Pulmonary artery endothelial cell (primary cell): ENCODE data around the gene ATP6V1C2. TPM values are rescaled to one million over a fixed set of nuclear protein-coding genes. Genes with fewer than 3 reads are reported as not detected.

Source experiments
- DNase-seq: peaks from one replicate; pipeline ENCODE4 v3.0.0-alpha.2; 2011; ENCODE audit warnings: low read depth, low spot score
- total RNA-seq: library from RNA; depleted of rRNA; stranded (reverse); fragments of >200 nt; gene quantifications from 2 replicates; pipeline ENCODE4 v1.2.3, GENCODE V29; 2014

The ATP6V1C2 gene
- total RNA-seq, 1 donor from 2014 or later = not detected

DNA sequence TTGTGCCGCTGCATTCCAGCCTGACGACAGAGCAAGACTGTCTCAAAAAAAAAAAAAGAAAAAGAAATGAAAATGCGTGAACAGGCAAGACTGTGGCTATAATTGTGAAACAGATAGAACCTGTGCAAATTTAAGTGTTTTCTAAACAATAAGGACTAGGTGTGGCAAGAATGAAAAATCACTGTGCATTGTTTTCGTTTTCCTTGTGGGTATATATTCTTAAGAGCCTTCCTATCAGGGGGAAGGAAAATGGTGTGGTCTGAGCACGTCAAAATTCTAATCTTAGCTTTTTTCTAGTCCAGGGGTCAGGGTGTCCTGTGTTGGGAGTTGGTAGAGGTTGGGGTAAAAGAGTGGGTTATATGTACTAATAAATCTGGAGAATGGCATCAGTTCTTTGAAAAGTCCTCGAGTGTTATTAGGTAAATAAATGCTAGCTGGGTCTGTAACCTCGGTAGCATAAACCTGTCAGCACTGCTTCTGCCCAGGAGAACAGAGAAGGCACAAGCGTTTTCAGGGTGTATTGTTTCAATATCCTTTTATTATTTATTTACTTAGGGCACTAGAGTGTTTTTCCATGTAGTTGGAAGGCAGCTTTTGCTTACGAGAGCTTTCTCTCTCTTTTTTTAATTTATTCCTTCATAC lies 11.6 kb downstream of the ATP6V1C2 start:
- no peak for DNase-seq

DNA sequence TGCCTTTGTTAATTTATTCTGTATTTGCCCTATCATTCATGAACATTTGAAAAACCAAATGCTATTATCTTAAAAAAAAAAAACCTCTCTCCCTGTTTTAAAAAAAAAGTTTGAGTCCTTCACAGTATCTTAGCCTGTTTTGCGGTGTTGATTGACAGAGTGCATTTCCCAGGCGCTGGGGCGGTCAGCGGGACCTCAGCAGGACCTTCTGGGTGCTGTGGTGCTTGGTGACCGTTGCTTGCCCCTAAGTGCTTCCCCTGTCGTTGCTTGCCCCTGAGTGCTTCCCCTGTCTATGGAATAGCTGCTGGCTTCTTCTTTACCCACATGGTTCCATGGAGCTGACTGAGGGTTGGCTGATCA lies 12.1 kb downstream of the ATP6V1C2 start:
- no peak for DNase-seq

DNA sequence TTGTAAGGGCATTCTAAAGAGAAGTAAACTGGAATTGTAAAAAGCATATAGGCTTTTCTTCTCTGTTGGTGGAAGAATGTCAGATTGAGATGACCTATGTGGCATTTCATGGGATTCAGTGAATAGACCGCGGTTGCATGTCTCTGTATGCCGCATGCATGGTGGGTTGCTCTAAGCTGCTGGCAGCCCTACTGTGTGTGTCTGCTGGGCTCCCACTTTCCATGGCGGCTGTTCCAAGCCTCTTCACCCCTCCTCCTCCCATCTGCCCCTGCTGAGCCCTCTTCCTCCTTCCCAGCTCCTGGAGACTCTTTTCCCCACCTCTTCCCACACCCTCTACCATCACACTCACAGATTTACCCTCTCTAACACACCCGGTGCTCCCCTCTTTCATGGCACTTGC lies 12.6 kb downstream of the ATP6V1C2 start:
- no peak for DNase-seq

DNA sequence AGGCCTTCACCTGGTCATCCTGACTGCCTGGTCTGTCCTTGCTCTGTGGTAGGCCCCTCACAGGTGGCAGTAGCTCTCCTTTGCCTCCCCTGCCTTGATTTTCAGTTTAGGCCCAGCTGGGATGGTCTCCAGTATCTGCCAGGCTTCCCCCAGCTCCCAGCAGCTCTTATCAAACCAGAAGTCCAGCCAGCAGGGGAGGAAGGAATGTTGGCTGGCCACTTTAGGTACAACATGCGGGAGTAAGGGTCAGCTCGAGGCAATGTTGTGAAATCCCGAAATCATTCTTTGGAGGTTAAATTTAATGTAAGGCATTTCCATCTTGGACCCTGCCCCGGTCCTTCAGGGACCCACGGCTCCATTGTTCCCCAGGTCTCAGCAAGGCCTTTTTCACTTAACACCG lies 16.8 kb downstream of the ATP6V1C2 start:
- no peak for DNase-seq

DNA sequence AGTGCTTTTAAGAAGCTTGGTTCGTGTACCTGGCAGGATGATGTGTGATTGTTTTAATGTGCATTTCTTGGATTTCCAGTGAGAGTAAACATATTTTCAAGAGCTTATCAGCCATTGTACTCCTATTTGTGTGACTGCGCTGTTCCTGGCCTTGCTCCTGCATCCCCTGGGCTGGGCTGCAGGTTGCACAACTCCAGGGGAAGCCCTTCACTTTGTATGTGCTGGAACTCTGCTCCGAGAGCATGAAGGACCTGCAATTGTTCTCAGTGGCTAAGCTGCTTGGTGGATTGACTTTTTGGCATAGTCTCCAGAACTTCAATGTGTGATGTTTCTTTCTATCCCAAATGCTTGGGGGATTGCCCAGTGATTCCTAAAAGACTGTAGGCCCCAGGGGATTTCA lies 18.8 kb downstream of the ATP6V1C2 start:
- DNase-seq = no peak

DNA sequence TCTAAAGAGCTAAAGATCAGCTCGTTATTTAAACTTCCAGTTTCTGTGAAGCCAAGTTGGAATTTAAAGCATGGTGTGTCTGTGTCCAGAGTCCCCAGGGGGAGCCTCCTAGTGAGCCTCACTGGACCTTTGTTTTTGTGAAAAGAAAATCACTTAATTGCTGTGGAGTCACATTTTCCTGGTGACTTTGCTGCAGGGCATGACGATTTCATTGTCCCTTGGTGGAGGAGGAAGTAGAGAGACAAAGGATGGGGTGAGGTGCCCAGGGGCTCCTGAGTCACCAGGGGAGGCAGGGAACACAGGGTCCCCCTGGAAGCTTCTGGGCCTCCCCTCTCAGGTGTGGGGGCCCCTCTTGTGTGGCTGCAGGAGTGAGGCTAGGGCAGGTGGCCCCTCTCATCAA lies 19.7 kb downstream of the ATP6V1C2 start:
- DNase-seq = no peak

DNA sequence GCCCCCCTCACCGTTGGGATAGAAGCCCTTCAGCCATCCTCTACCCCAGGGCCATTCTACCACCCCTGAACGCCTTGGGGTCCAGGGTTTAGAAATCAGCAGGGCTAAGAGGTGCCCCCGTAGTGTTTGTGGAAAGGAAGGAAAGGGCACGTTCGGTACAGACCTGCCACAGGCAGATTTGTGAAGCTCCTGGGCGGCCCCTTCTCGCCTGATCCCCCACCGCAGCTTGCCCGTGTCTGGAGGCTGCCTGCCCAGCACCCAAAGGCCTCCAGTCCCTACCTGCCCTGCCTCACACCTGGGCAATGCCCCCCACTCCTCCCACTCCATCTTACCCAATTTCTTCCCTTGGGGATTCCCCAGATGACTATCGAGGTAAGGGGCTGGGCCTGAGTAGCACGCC lies 21.2 kb downstream of the ATP6V1C2 start:
- no peak for DNase-seq

DNA sequence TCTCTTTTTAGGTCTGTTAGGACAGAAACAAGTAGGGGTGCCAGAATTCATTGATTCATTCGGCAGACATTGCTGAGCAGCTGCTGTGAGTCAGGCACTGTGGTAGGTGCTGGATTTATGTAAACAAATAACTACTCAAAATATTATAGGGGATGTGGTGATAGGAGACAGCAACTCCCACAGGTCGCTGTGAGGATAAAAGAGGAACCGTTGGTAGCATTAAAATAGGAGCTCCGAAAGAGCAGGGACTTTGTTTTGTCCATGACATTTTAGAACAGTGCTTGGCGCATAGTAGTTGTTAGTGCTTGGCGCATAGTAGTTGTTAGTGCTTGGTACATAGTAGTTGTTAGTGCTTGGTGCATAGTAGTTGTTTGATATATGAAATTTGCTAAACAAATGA lies 29.2 kb downstream of the ATP6V1C2 start:
- DNase-seq = no peak

DNA sequence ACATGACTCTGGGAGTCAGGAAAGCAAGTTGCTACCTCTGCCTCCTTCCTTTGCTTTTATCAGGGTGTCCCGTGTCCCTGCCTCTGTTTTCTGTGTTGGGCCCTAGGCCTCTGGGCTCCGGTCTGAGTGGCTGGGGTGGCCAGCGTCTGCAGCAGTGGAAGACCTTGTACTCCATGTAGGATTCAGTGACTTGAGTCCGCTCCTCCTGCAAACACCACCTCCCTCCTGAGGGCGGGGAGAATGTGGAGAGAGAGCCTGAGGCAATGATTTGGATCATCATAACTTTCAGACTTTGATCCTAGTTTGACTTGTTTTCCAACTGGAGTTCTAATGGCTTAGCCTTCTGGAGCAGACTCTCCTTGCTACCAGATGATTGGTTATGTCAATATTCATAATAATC lies 30.8 kb downstream of the ATP6V1C2 start:
- no peak for DNase-seq

DNA sequence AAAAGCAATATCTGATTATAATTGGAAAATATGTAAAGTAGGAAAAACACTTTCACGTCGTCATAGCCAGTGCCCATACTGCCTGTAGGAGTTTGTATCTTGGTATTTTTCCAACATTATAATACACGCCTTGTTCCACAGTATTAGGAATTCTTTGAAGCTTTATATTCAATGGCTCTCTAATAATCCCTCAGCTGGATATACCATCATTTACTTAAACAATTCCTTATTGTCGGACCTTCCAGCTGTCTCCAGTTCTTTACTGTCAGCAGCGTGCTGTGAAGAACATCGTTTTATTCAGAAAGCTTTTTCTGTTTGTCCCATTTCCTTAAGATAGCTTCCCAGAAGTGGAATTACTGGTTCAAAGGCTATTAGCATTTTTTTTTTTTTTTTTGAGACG lies 31.7 kb downstream of the ATP6V1C2 start:
- DNase-seq = no peak

DNA sequence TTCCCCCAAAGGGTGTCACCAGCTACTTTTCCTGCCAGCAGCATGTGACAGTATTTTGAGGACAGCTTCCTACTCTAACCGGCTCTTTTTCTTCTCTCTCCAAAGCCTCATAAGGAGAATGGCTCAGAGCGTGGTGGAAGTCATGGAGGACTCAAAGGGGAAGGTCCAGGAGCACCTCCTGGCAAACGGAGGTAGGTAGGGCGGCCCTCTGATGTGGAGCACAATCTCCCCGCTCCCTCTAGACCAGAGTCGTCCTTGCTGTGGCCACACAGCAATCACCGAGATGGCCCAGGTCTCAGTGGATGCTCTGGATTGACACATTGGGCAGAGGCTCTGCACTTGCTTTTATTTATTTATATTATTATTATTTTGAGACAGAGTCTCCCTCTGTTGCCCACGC lies 32.4 kb downstream of the ATP6V1C2 start:
- DNase-seq = no peak

DNA sequence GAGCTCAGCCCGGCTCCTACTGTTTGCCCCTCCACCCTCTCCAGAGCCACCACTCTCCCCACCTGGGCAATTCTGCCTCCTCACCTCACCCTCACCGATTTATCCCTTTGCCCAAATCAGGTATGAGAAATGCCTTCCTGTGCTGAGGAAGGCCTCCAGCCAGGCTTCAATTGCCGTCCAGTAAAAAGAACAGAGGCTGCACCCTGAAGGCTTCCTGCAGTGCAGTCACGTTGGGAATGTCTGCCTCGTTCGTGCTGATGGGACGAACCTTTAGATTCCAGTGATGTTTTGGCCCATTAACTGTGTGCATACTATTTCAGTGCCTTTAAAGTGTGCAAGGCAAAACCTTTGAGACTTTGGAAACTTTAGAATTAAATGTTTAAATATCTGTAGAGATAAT lies 34.2 kb downstream of the ATP6V1C2 start:
- no peak for DNase-seq

DNA sequence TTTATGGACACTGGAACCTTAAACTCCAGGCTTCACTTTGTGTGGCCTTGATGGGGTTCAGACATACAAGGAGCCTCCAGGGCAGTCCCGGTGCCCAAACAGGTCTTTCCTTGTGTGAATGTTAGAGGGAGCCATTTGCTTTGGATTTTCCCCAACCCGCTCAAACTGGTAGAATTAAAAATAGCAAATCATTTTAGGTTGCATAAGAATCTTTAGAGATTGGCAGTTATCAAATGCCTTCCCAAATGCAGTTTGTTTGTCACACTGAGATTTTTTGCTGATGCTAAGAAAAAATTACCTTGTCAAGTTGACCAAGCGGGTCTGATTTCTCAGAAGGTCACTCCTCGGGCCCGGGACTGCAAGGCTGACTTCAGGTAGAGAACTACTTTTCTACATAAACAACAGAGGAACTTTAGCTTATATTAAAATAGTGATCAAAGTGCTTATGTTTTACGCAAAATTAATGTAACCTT lies 36.4 kb downstream of the ATP6V1C2 start:
- no peak for DNase-seq

DNA sequence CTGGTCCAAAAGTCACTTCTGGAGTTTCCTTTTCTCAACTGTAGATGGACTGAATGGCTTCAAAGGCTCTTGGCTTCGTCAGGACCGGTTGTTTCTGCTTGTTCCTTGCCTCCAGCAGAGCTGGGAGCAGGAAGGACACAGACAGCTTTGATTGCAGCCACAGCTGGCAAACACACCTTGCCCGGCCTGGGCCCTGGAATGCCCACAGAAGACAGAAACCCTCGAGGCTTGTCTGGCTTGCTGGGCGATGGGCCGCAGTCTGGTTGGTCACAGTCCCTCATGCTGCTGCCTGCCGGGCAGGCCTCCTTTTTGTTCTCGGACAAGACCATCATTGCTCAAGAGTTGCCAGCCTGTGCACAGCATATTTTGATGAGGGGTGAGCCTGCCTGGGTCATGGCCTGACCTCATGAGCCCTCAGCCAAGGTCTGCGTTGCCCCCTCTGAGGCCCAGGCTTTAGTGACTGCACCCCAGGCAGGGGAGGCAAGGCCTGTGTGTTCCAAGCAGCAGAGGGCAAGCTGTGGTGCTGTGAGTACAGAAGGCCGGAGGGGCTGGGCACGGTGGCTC lies 37.8 kb downstream of the ATP6V1C2 start:
- no peak for DNase-seq

DNA sequence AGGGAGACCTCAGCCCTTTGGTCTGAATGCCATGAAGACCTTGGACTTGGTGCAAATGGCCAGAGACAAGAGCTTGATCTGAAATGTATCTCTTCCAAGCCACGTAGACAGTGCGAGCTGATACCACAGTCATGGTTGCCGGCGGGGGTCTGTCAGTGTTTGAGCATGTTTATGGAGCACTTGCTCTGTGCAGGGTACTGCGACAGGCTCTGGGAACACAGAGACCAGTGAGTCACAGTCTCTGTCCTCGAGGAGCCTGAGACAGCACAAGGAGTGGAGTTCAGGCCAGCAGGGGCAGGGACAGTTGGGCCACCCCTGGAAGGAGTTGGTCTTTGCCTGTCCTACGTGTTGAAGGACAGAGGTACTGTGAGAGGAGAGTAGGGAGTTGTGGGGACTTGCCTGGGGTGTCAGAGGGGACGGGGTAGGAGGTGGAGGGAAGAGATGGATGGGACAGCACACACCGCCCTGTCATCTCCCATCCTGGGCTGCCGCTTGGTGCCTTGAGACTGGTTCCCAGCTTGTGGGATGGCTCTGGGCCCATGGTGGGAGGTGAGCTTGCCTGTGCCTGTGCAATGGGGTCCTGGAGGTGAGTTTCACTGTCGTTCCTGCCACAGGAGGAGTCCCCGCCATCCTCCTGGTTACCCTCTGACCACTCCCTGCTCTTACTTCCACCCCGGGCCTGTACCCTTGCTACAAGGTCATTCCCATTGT lies 39.5 kb downstream of the ATP6V1C2 start:
- DNase-seq = no peak

DNA sequence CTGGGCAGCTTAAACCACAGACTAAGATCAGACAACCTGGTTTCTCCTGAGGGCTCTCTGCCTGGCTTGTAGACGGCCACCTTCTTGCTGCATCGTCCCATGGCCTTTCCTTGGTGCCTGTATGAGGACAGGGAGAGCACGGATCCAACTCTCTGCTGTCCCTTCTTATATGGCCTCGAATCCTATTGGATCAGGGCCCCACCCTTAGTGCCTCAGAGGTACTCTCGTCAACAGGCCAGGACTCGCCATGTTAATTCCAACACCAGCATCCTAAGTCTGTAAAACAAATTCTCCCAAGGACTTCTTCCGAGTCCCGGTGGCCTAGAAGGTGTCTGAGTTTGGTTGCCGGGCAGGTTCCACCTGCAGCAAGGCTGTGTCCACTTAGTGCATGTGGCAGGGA lies 40.2 kb downstream of the ATP6V1C2 start:
- DNase-seq = no peak

DNA sequence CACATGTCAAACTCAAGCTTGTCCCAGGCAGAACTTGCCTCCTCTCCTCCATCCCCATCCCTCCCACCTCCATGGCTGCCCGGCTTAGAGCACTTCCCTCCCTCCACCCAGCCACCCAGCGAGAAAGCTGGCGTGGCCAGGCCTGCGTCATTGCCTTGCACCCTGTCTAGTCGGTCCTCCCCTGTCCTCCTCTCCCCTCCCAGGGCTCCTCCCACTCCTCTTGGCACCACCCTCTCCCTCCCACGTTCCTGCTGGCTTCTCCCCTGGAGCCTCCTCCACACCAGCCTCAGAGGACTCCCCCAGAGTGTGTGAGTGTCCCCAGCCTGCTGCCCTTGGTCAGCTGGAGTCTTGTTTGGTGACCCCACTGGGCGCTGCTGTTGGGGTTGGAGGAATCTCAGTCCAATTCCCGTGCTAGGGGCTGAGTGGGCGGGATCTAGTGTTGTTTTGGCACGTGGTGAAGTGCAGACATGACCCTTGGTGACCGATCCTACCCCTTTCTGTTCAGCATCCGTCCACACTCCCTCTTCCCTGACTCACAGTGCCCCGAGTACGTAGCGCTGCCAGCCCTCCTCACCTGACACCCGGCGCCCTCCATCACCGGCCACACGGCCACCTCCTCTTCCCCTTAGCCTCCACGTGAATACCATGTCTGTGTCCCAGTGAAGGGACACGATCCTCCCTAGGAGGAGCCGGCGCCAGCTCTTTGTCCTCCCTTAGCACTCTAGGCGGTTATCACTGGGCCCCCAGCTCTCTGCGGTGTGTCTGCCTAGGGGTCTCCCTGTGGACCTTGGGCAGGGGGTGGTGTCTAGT lies 41.4 kb downstream of the ATP6V1C2 start:
- DNase-seq = no peak

DNA sequence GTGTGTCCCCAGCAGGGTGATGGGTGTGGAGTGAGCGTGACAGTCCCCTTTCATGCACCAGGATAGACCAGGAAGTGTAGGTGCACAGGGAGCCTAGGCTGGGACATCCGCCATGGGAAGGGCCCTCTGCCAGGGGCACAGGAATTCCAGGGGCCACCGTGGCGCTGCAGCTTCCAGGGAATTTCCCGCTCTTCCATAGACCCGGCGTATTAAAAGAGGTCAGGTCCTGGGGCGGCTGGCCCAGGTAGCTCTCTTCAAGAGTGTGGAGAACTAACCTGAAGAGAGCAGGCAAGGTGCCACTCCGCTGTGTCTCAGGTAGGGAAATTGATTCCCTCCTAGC lies 42.0 kb downstream of the ATP6V1C2 start:
- DNase-seq = no peak

DNA sequence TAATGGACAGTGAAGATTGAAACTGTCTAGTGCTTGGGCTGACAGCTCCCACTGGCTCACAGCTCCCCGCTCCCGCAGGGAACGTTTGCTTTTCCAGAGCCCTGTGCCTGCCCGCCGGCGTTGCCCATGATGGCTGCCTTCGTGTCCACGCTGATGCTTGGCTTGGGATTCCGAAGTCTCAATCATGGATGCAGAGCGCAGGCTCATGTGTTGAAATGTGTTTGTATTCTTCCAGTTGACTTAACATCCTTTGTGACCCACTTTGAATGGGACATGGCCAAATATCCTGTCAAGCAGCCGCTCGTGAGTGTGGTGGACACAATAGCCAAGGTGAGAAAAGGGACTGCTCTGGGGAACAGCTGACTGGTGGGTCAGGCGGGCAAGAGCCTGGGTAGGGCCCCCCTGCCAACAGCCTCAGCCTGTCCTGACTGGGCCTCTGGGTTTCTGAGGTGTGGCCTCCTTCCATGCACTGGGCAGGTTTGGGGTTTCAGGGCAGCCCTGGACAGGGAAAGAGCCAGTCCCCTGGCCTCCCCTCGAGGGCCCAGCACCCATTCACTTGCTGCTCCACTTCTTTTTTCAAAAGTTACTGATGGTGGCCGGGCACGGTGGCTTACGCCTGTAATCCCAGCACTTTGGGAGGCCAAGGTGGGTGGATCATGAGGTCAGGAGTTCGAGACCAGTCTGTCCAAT lies 42.8 kb downstream of the ATP6V1C2 start:
- DNase-seq = no peak

DNA sequence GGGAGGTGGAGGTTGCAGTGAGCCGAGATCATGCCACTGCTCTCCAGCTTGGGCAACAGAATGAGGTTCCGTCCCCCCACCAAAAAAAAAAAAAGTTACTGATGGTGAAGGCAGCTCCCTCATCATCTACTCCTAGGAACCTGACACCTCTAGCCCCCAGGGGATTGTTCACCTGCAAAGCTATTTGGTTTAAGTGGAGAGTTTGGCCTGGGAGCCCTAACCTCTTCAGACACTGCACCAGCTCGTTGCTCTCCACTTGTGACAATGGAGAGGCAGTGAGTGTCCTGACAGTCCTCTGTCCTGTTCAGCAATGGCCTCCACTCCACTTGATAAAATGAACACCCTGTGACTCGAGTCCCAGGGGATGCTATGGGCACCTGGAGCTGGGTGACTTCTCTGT lies 43.5 kb downstream of the ATP6V1C2 start:
- no peak for DNase-seq

DNA sequence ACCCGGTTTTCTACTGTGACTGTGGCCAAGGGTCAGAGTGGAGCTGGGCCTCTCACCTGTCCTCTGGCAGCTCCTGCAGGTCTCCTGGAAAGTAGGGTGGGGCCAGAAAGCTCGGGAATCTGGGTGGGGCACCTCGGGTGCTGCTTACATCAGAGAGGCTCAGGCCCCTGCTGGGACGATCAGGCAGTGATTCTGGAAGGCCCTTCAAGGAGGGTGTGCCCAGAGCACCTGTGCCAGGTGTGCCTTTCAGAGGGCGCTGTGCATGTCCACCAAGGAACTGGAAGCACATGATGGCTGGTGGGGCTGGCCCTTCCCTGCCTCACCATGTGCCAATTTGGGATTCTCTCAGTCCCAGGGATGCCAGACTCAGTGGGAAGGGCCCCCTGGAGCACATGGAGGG lies 44.0 kb downstream of the ATP6V1C2 start:
- no peak for DNase-seq

DNA sequence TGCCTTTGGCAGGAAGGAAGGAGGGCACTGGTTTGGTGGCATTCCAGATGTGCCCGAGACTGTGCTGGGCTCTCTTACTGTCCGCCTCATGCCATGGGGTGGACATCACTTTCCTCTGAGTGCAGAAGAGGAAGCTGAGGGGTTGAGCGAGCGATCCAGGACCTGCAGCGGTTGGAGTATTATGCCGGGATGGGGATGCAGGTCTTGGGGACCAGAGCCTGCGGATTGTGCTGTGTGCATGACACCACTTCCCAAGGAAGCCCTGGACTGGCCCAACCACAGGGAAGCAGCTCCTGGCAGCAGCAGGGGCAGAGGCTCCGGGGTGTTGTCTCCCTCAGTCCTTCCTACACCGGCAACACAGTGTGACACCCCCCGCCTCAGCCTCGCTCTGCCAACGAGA lies 44.5 kb downstream of the ATP6V1C2 start:
- DNase-seq = no peak
